CD4-positive, alpha-beta memory T cell (primary cell): ENCODE measurements around the gene STK40. TPM values are rescaled to one million over a fixed set of nuclear protein-coding genes. Genes with fewer than 3 reads are reported as not detected.
A peak's percentile ranks its signal among the peaks of the same experiment; 100 is the strongest.

Source experiments
- CTCF ChIA-PET: fragments of 350-600 bp; sonication (Branson Sonifier 250); formaldehyde crosslinking; loops from one replicate; lab custom pipeline; 2021; ENCODE audit warnings: inconsistent platforms; ENCODE audit not compliant: partially characterized antibody; lab: Charles Lee
- POLR2A ChIA-PET: fragments of 350-600 bp; sonication (Branson Sonifier 250); formaldehyde crosslinking; loops from one replicate; lab custom pipeline; 2021; ENCODE audit not compliant: partially characterized antibody; lab: Charles Lee
- DNase-seq, 5 donors: peaks; one replicate each; pipeline versions ENCODE4 v3.0.0 to v3.0.0-alpha.2; 2020 to 2022; ENCODE audit warnings: mixed read lengths in 1 of 5
- H3K27ac ChIP-seq: one replicate; pipeline ENCODE4 v1.7.0; 2013; ENCODE audit warnings: low read depth, low read length
- H3K27me3 ChIP-seq: 2 replicates; pipeline ENCODE4 v1.7.0; 2013; ENCODE audit warnings: mild to moderate bottlenecking, low read length, moderate library complexity; ENCODE audit not compliant: insufficient read depth
- H3K36me3 ChIP-seq: 2 replicates; pipeline ENCODE4 v1.7.0; 2013; ENCODE audit warnings: mild to moderate bottlenecking, low read length, moderate library complexity; ENCODE audit not compliant: insufficient read depth
- H3K4me1 ChIP-seq: 2 replicates; pipeline ENCODE4 v1.7.0; 2013; ENCODE audit warnings: mild to moderate bottlenecking, low read length, moderate library complexity; ENCODE audit not compliant: insufficient read depth
- H3K4me3 ChIP-seq, 2 donors: one replicate each; pipeline ENCODE4 v1.7.0; 2013; ENCODE audit warnings: low read length in 2 of 2, mild to moderate bottlenecking in 1 of 2
- H3K9me3 ChIP-seq, 2 donors: one replicate each; pipeline ENCODE4 v1.7.0; 2013; ENCODE audit warnings: low read length in 2 of 2, control low read depth in 1 of 2; ENCODE audit not compliant: control insufficient read depth in 1 of 2
- H3K27ac Mint-ChIP-seq, 7 donors: one replicate each; pipeline ENCODE4 v1.8.0; 2020 to 2021; ENCODE audit warnings: mixed read lengths in 7 of 7, mild to moderate bottlenecking in 6 of 7, inconsistent platforms in 3 of 7, moderate library complexity in 3 of 7
- H3K27me3 Mint-ChIP-seq, 2 donors: one replicate each; pipeline ENCODE4 v1.8.0; 2020 to 2021; ENCODE audit warnings: mixed read lengths in 2 of 2
- H3K36me3 Mint-ChIP-seq, 2 donors: one replicate each; pipeline ENCODE4 v1.8.0; 2020 to 2021; ENCODE audit warnings: mixed read lengths in 2 of 2, inconsistent platforms in 1 of 2, mild to moderate bottlenecking in 1 of 2
- H3K4me1 Mint-ChIP-seq, 4 donors: one replicate each; pipeline ENCODE4 v1.8.0; 2020 to 2021; ENCODE audit warnings: mixed read lengths in 4 of 4, mild to moderate bottlenecking in 1 of 4
- H3K4me3 Mint-ChIP-seq, 8 donors: one replicate each; pipeline ENCODE4 v1.8.0; 2020 to 2021; ENCODE audit warnings: mixed read lengths in 8 of 8, mild to moderate bottlenecking in 7 of 8, moderate library complexity in 6 of 8, inconsistent platforms in 3 of 8
- H3K9me3 Mint-ChIP-seq, 8 donors: one replicate each; pipeline ENCODE4 v1.8.0; 2020 to 2021; ENCODE audit warnings: mixed read lengths in 8 of 8, mild to moderate bottlenecking in 5 of 8, inconsistent platforms in 3 of 8, moderate library complexity in 1 of 8
- intact Hi-C: fragments of 100-400 bp; cut with micrococcal nuclease; formaldehyde crosslinking; loops from one replicate; pipeline ENCODE4 v1.15.1; 2023
- polyA plus RNA-seq, 2 donors: library from polyadenylated mRNA; unstranded; fragments of 300-500 nt; fragmentation: Illumina TruSeq; gene quantifications; one replicate each; pipeline ENCODE4 v1.2.3, GENCODE V29; 2021
- total RNA-seq, 2 experiments: library from RNA; stranded (reverse); gene quantifications; one replicate each; pipeline ENCODE4 v1.2.3, GENCODE V29; 2021

STK40 gene
- total and polyA plus RNA-seq, 4 experiments from 2014 or later, result 26.6 to 57.4 (median 51.0) TPM

- no peak for DNase-seq
- Mint-ChIP-seq H3K9me3 (no peaks in the 10 kb centered on the region), H3K4me3 (peak overlapping the region in 1 of 8 donors; percentile 64), H3K36me3 (peaks cover 5 to 30% of the 10 kb centered on the region in 2 donors), H3K27ac (peak overlapping the region; percentile 66 to 97 (median 77)), H3K4me1 (peaks cover 49 to 86% (median 68%) of the 10 kb centered on the region in 4 donors), H3K27me3 (no peaks in the 10 kb centered on the region)
- intact Hi-C loops, result no loop called here
- Histone ChIP-seq H3K4me3 (no peak overlapping the region), H3K27me3 (no peaks in the 10 kb centered on the region), H3K9me3 (no peaks in the 10 kb centered on the region), H3K4me1 (peaks cover 83% of the 10 kb centered on the region), H3K36me3 (peaks cover 14% of the 10 kb centered on the region), H3K27ac (no peak overlapping the region)
- POLR2A ChIA-PET, result interaction anchor here (1.4 kb wide), 1 partner anchor 14 kb away, joined by 5 read pairs; no protein-coding TSS in a partner anchor
- CTCF ChIA-PET, result interaction anchor here (2.0 kb wide), 1 partner anchor 38 kb away, joined by 5 read pairs; no protein-coding TSS in a partner anchor
Measured at GRCh38 chr1:36380782-36381181, 4.9 kb downstream of the STK40 start.

- H3K36me3 ChIP-seq, result peaks cover 14% of the 10 kb centered on the region
- Mint-ChIP-seq H3K27ac (peak overlapping the region; percentile 31 to 94 (median 71)), H3K4me3 (peak overlapping the region in 3 of 8 donors; percentile 21 to 36 (median 23)), H3K4me1 (peaks cover 49 to 90% (median 71%) of the 10 kb centered on the region in 4 donors), H3K36me3 (peaks cover 5 to 30% of the 10 kb centered on the region in 2 donors), H3K9me3 (no peaks in the 10 kb centered on the region), H3K27me3 (no peaks in the 10 kb centered on the region)
- peaks cover 89% of the 10 kb centered on the region for H3K4me1 ChIP-seq
- intact Hi-C loops, result no loop called here
- no peaks in the 10 kb centered on the region for H3K9me3 ChIP-seq
- ChIA-PET POLR2A (interaction anchor here (3.8 kb wide), 1 partner anchor 17 kb away, joined by 15 read pairs; the partner anchor contains the start of gene LSM10), CTCF (interaction anchor here (1.7 to 3.3 kb wide), 3 partner anchors 11 to 38 kb away, joined by 5 to 12 read pairs (median 9); no protein-coding TSS in a partner anchor)
- H3K27ac ChIP-seq, result no peak overlapping the region
- H3K27me3 ChIP-seq, result no peaks in the 10 kb centered on the region
- DNase-seq, result no peak
- no peak overlapping the region for H3K4me3 ChIP-seq
Measured at GRCh38 chr1:36380143-36380619, 5.5 kb downstream of the STK40 start.

- ChIA-PET CTCF (interaction anchor here (1.7 to 3.3 kb wide), 3 partner anchors 9 to 11 kb away, joined by 4 to 12 read pairs (median 9); no protein-coding TSS in a partner anchor), POLR2A (interaction anchor here (2.4 to 3.8 kb wide), 3 partner anchors 9 to 19 kb away, joined by 8 to 28 read pairs (median 15); partner anchors contain the start of gene LSM10)
- Histone ChIP-seq H3K27me3 (no peaks in the 10 kb centered on the region), H3K9me3 (no peaks in the 10 kb centered on the region), H3K27ac (peak overlapping the region; percentile 41), H3K36me3 (peaks cover 14% of the 10 kb centered on the region), H3K4me3 (no peak overlapping the region), H3K4me1 (peaks cover 92% of the 10 kb centered on the region)
- no peaks in the 10 kb centered on the region for H3K27me3 Mint-ChIP-seq
- peaks cover 5 to 26% of the 10 kb centered on the region in 2 donors for H3K36me3 Mint-ChIP-seq
- intact Hi-C loops, result no loop called here
- H3K9me3 Mint-ChIP-seq, result no peaks in the 10 kb centered on the region
- no peak for DNase-seq
- peak overlapping the region; percentile 80 to 94 (median 86) for H3K27ac Mint-ChIP-seq
- H3K4me3 Mint-ChIP-seq, result peak overlapping the region in 7 of 8 donors; percentile 6 to 65 (median 47)
- peaks cover 53 to 91% (median 71%) of the 10 kb centered on the region in 4 donors for H3K4me1 Mint-ChIP-seq
Measured at GRCh38 chr1:36377791-36378492, 7.8 kb downstream of the STK40 start.

- H3K4me1 Mint-ChIP-seq, result peaks cover 46 to 77% (median 62%) of the 10 kb centered on the region in 4 donors
- H3K4me1 ChIP-seq, result peaks cover 78% of the 10 kb centered on the region
- ChIA-PET POLR2A (no interaction called here), CTCF (interaction anchor here (1.2 to 1.8 kb wide), 3 partner anchors 14 to 223 kb away, joined by 3 to 4 read pairs (median 3); no protein-coding TSS in a partner anchor)
- peaks cover 0 to 19% of the 10 kb centered on the region in 2 donors for H3K36me3 Mint-ChIP-seq
- no peak overlapping the region for H3K4me3 Mint-ChIP-seq
- no peaks in the 10 kb centered on the region for H3K27me3 Mint-ChIP-seq
- intact Hi-C loops, result no loop called here
- no peak overlapping the region for H3K4me3 ChIP-seq
- H3K27ac Mint-ChIP-seq, result peak overlapping the region in 5 of 7 donors; percentile 43 to 91 (median 72)
- DNase-seq, result no peak
- no peaks in the 10 kb centered on the region for H3K36me3 ChIP-seq
- H3K9me3 ChIP-seq, result no peaks in the 10 kb centered on the region
- H3K27ac ChIP-seq, result peak overlapping the region; percentile 77
- no peaks in the 10 kb centered on the region for H3K27me3 ChIP-seq
- H3K9me3 Mint-ChIP-seq, result no peaks in the 10 kb centered on the region
Measured at GRCh38 chr1:36372617-36373016, 13.1 kb downstream of the STK40 start.

- Histone ChIP-seq H3K4me3 (no peak overlapping the region), H3K9me3 (no peaks in the 10 kb centered on the region), H3K27me3 (no peaks in the 10 kb centered on the region), H3K4me1 (peaks cover 72% of the 10 kb centered on the region), H3K36me3 (no peaks in the 10 kb centered on the region), H3K27ac (peak overlapping the region; percentile 24)
- intact Hi-C loops, result loop anchor here (1.0 to 2.0 kb wide), 6 partner anchors 17 to 63 kb away; partner anchors contain the start of genes LSM10 and SH3D21
- peak; percentile 76 to 80 (median 79) for DNase-seq
- H3K27ac Mint-ChIP-seq, result peak overlapping the region; percentile 57 to 89 (median 82)
- ChIA-PET POLR2A (interaction anchor here (0.6 to 6.4 kb wide), 10 partner anchors 8 to 220 kb away, joined by 3 to 133 read pairs (median 8); partner anchors contain the start of genes LSM10, STK40 and TRAPPC3), CTCF (interaction anchor here (0.6 to 5.2 kb wide), 20 partner anchors 9 to 72 kb away, joined by 3 to 122 read pairs (median 8); partner anchors contain the start of genes EVA1B, LSM10, SH3D21 and STK40)
- peak overlapping the region in 6 of 8 donors; percentile 11 to 72 (median 28) for H3K4me3 Mint-ChIP-seq
- H3K27me3 Mint-ChIP-seq, result no peaks in the 10 kb centered on the region
- no peaks in the 10 kb centered on the region for H3K9me3 Mint-ChIP-seq
- peaks cover 46 to 75% (median 64%) of the 10 kb centered on the region in 4 donors for H3K4me1 Mint-ChIP-seq
- peaks cover 0 to 8% of the 10 kb centered on the region in 2 donors for H3K36me3 Mint-ChIP-seq
Measured at GRCh38 chr1:36369061-36369861, 16.5 kb downstream of the STK40 start.

- Mint-ChIP-seq H3K9me3 (no peaks in the 10 kb centered on the region), H3K27me3 (no peaks in the 10 kb centered on the region), H3K36me3 (peaks cover 4 to 14% of the 10 kb centered on the region in 2 donors), H3K4me3 (peak overlapping the region in 4 of 8 donors; percentile 59 to 79 (median 74)), H3K4me1 (peaks cover 38 to 60% (median 52%) of the 10 kb centered on the region in 4 donors), H3K27ac (peak overlapping the region; percentile 83 to 96 (median 94))
- intact Hi-C loops, result loop anchor here (2.0 kb wide), 1 partner anchor 17 kb away; no protein-coding TSS in a partner anchor
- H3K4me3 ChIP-seq, result no peak overlapping the region
- H3K9me3 ChIP-seq, result no peaks in the 10 kb centered on the region
- CTCF ChIA-PET, result interaction anchor here (1.1 to 5.2 kb wide), 24 partner anchors 9 to 218 kb away, joined by 3 to 122 read pairs (median 8); partner anchors contain the start of genes EVA1B, LSM10, SH3D21 and STK40
- H3K27me3 ChIP-seq, result no peaks in the 10 kb centered on the region
- H3K36me3 ChIP-seq, result peaks cover 5% of the 10 kb centered on the region
- H3K27ac ChIP-seq, result peak overlapping the region; percentile 55
- POLR2A ChIA-PET, result interaction anchor here (1.0 to 6.4 kb wide), 15 partner anchors 8 to 1508 kb away, joined by 3 to 133 read pairs (median 7); partner anchors contain the start of genes EVA1B, LSM10, SH3D21 and SMIM12
- no peak for DNase-seq
- H3K4me1 ChIP-seq, result peaks cover 57% of the 10 kb centered on the region
Measured at GRCh38 chr1:36367798-36368197, 17.9 kb downstream of the STK40 start.
